HUES48 (cell line): Measurements from ENCODE around the gene VAMP1.

Experiments
- H3K27ac ChIP-seq: one replicate; pipeline ENCODE4 v1.7.0; 2013; ENCODE audit warnings: low read depth, low read length, inconsistent platforms
- H3K27me3 ChIP-seq: 2 replicates; pipeline ENCODE4 v1.6.1; 2013; ENCODE audit warnings: mild to moderate bottlenecking, low read length; ENCODE audit not compliant: control insufficient read depth, insufficient read depth
- H3K36me3 ChIP-seq: 2 replicates; pipeline ENCODE4 v1.6.1; 2013; ENCODE audit warnings: low read length; ENCODE audit not compliant: control insufficient read depth, insufficient read depth
- H3K4me1 ChIP-seq: 2 replicates; pipeline ENCODE4 v1.6.1; 2013; ENCODE audit warnings: mild to moderate bottlenecking, low read length; ENCODE audit not compliant: control insufficient read depth, insufficient read depth
- H3K4me3 ChIP-seq: 2 replicates; pipeline ENCODE4 v1.5.1; 2013; ENCODE audit warnings: mild to moderate bottlenecking, low read depth, low read length
- H3K9ac ChIP-seq: 2 replicates; pipeline ENCODE4 v1.6.1; 2013; ENCODE audit warnings: mild to moderate bottlenecking, low read depth, low read length, moderate library complexity
- H3K9me3 ChIP-seq: 2 replicates; pipeline ENCODE4 v1.6.1; 2013; ENCODE audit warnings: low read length; ENCODE audit not compliant: control insufficient read depth, insufficient read depth

The VAMP1 gene

DNA sequence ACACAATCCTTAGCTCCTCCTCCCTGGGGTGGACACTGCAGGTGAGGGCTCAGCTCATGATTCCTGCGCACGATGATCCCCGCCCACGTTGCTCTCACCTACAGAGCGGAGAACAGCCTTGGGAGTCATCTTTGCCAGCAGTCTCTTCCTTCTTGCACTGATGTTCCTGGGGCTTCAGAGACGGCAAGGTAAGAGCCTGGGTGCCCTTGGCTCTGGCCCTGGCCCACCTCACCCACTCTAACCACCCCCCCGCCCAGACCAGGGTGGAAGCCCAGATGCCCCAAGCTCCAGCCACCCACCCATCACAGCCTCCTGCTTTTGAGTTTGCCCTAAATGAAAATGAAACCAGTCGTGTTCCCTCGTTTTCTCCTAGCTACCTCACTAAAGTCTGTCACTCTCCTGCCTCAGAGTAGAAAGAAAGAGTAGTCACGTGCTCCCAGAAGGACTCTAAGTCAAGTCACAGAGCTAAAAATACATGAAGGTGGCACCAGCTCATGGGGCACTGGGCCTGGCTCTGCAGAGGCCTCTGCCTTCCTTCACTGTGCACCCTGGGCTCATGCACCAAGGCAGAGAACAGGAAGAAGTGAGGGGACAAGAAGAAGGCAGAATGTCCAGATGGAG, 9.6 kb downstream of the VAMP1 start:
- H3K9me3 ChIP-seq = no peaks in the 10 kb centered on the region
- no peak overlapping the region for H3K4me3 ChIP-seq
- H3K27me3 ChIP-seq = no peaks in the 10 kb centered on the region
- peaks cover 55% of the 10 kb centered on the region for H3K36me3 ChIP-seq
- no peaks in the 10 kb centered on the region for H3K4me1 ChIP-seq
- no peak overlapping the region for H3K9ac ChIP-seq
- H3K27ac ChIP-seq = no peak overlapping the region

DNA sequence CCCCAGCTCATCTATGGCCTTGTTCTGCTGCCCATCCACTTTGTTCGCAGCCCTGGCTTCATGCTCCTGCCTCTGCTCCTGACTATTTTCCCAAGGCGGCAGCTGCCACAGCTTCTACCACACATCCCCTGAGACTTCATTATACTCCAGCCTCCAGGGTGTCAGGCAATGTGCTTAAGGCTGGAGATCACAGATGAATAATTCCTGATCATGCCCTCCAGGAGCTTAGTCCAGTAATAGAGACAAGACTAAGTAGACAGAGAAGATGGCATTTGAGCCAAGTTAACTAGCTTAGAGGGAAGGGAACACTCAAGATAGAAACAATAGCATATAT, 11.5 kb downstream of the VAMP1 start:
- Histone ChIP-seq H3K9me3 (no peaks in the 10 kb centered on the region), H3K9ac (no peak overlapping the region), H3K4me3 (no peak overlapping the region), H3K27me3 (no peaks in the 10 kb centered on the region), H3K27ac (no peak overlapping the region), H3K4me1 (no peaks in the 10 kb centered on the region), H3K36me3 (peaks cover 41% of the 10 kb centered on the region)

DNA sequence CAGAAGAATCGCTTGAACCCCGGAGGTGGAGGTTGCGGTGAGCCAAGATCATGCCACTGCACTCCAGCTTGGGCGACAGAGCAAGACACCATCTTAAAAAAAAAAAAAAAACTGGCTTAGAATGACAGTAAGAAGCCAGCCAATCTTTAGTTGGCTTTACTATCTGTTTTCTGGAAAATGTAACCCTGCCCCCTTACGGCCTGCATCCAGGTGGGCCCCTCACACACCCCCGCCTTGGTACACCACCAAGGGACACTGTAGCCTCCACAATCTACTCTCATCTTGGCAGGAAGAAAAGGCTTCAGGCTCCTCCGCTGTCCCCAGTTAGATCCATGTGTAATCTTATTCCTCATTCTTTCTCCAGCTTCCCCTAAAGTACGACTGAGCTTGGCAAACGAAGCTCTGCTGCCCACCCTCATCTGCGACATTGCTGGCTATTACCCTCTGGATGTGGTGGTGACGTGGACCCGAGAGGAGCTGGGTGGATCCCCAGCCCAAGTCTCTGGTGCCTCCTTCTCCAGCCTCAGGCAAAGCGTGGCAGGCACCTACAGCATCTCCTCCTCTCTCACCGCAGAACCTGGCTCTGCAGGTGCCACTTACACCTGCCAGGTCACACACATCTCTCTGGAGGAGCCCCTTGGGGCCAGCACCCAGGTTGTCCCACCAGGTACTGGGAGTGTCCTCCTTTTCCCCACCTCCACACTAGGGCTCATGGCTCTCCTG, 12.0 kb downstream of the VAMP1 start:
- Histone ChIP-seq H3K9me3 (no peaks in the 10 kb centered on the region), H3K36me3 (peaks cover 36% of the 10 kb centered on the region), H3K27ac (no peak overlapping the region), H3K4me1 (peaks cover 1% of the 10 kb centered on the region; the same call in 1 of the 2 replicates), H3K27me3 (no peaks in the 10 kb centered on the region), H3K4me3 (no peak overlapping the region), H3K9ac (no peak overlapping the region)

DNA sequence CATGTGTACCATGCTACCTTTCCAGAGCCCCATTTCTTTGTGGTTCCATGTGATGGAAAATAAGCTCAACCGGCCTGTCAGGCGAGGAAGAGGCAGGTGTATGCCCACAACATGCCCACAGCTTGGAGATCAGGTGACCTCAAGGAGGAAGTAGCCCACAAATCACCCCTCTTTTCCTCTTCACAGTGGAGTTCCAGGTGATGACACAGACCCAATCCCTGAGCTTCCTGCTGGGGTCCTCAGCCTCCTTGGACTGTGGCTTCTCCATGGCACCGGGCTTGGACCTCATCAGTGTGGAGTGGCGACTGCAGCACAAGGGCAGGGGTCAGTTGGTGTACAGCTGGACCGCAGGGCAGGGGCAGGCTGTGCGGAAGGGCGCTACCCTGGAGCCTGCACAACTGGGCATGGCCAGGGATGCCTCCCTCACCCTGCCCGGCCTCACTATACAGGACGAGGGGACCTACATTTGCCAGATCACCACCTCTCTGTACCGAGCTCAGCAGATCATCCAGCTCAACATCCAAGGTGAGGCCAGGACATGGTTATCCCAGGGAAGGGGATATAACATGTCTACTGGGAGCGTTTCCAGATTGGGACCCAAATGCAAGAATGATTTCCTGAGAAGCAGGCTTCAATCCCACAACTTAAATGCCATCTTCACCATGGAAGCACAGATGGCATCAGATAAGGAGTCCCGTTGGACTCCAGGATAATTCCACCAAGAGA, 13.1 kb downstream of the VAMP1 start:
- Histone ChIP-seq H3K4me3 (no peak overlapping the region), H3K4me1 (peaks cover 12% of the 10 kb centered on the region), H3K9me3 (no peaks in the 10 kb centered on the region), H3K27ac (no peak overlapping the region), H3K27me3 (no peaks in the 10 kb centered on the region), H3K9ac (no peak overlapping the region), H3K36me3 (peaks cover 26% of the 10 kb centered on the region)

DNA sequence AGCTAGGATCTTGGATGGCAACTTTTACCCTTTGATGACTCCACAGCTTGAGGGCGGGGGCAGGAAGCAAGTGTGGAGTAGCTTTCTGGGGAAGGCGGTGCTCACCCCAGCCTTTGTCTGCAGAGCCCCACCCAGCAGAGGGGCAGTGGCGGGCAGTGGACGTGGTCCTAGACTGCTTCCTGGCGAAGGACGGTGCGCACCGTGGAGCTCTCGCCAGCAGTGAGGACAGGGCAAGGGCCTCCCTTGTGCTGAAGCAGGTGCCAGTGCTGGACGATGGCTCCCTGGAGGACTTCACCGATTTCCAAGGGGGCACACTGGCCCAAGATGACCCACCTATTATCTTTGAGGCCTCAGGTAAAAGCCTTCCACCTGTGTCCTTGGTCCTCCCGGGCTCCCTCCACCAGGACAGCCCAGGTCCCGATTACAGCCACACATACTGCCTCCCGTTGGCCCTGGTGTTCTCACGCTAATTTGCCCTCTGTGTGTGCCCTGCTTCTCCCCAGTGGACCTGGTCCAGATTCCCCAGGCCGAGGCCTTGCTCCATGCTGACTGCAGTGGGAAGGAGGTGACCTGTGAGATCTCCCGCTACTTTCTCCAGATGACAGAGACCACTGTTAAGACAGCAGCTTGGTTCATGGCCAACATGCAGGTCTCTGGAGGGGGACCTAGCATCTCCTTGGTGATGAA, 17.4 kb downstream of the VAMP1 start:
- H3K36me3 ChIP-seq = no peaks in the 10 kb centered on the region
- H3K9ac ChIP-seq = no peak overlapping the region
- H3K27ac ChIP-seq = no peak overlapping the region

DNA sequence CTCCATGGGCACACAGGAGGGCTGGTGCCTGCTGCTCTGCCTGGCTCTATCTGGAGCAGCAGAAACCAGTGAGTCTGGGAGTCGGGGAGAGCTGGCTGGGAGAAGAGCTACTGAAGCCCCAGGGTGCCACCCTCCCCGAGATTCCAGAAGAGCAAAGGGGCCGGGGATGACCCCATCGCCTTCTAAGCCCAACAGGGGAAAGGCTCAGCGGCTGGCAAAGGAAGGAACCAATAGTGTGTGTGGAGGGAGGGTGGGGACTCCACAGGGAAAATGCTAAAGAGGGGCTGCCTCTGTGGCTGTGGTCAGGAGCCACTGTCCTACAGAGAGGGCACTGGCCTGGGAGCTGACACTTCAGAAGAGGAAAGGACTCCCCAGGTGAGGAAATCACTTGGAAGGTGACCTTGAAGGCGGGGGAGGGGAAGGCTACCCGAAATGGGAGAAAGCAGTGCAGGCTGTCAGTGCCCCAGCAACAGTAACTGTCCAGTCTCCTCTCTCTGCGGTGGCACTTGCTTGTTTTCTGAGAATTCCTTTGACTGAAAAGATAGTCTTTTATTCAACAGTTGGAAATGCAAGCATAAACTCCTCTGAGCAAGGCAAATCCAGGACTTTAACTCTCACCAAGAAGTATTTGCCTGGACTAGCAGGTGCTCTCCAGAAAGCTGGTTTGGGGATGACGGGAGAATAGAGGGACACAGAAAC, 18.1 kb downstream of the VAMP1 start:
- peaks cover 37% of the 10 kb centered on the region for H3K4me1 ChIP-seq
- peak overlapping the region; percentile 41; the same call in 1 of the 2 replicates for H3K4me3 ChIP-seq
- no peaks in the 10 kb centered on the region for H3K9me3 ChIP-seq
- H3K27me3 ChIP-seq = no peaks in the 10 kb centered on the region
- H3K27ac ChIP-seq = peak overlapping the region; percentile 92
- H3K9ac ChIP-seq = peak overlapping the region; percentile 49
- H3K36me3 ChIP-seq = no peaks in the 10 kb centered on the region

More for the DNA sequence above, 17.4 kb downstream of the VAMP1 start:
- Histone ChIP-seq H3K9me3 (no peaks in the 10 kb centered on the region), H3K4me1 (peaks cover 37% of the 10 kb centered on the region), H3K27me3 (no peaks in the 10 kb centered on the region), H3K4me3 (no peak overlapping the region)

DNA sequence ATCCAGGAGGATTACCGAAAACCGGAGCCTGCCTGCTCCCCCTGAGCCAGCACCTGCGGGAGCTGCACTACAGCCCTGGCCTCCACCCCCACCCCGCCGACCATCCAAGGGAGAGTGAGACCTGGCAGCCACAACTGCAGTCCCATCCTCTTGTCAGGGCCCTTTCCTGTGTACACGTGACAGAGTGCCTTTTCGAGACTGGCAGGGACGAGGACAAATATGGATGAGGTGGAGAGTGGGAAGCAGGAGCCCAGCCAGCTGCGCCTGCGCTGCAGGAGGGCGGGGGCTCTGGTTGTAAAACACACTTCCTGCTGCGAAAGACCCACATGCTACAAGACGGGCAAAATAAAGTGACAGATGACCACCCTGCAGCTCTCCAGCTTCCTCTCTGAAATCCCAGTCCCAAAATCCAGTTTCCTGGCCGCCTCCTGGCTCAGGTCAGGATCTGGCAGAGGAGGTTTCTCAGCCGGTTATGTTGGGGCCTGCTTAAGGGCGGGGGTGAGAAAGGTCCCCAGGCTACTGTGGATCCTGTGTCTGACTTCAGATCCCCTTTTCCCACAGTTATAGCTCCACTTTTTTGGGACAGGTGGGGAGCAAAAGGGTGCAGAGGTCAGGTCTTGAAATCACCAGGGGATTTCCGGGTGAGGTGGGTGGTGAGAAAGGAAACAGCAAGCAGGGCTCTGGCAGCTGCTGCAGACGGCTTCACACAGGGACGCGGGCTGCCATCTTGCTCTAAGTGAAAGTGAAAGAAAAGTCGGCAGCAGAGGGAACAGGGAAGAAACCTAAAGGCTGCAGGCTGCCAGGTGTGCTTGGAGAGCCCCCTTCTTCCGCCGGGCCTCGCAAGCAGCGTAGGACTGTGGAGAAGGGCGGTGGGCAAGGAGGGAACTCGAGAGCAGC, 18.9 kb downstream of the VAMP1 start, which contains the start of gene TAPBPL:
TAPBPL (plus strand) TSS at position 695 of the 897 bp plus-strand sequence. CDS start 207 bp downstream, outside the sequence.
- peak within 1 kb of the TSS; percentile 41 for H3K4me3 ChIP-seq
- peak within 1 kb of the TSS; percentile 92 for H3K27ac ChIP-seq

DNA sequence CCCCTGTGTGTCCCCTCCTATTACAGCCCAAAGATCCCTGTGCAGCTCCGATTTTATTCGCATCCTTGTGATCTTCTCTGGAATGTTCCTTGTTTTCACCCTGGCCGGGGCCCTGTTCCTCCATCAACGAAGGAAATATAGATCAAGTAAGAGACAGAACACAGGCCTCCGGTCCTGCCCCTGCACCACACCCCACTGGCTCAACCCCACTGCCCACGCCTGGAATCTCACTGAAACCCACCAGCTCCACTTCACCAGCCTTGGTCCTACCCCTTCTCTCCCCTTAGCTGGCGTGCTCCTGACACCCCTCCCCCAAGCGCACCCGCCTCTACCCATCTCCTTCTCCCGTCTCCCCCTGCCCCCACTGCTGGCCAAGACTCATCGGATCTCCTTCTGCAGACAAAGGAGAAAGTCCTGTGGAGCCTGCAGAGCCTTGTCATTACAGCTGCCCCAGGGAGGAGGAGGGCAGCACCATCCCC, 19.6 kb downstream of the VAMP1 start:
- Histone ChIP-seq H3K4me1 (peaks cover 37% of the 10 kb centered on the region), H3K9ac (peak overlapping the region; percentile 49), H3K27ac (peak overlapping the region; percentile 92), H3K4me3 (peak overlapping the region; percentile 41), H3K36me3 (no peaks in the 10 kb centered on the region), H3K9me3 (no peaks in the 10 kb centered on the region), H3K27me3 (no peaks in the 10 kb centered on the region)

More for the DNA sequence above, 18.9 kb downstream of the VAMP1 start, which contains the start of gene TAPBPL:
- Histone ChIP-seq H3K9me3 (no peaks in the 10 kb centered on the region), H3K9ac (peak within 1 kb of the TSS; percentile 49), H3K27me3 (no peaks in the 10 kb centered on the region), H3K4me1 (peaks cover 37% of the 10 kb centered on the region), H3K36me3 (no peaks in the 10 kb centered on the region)

DNA sequence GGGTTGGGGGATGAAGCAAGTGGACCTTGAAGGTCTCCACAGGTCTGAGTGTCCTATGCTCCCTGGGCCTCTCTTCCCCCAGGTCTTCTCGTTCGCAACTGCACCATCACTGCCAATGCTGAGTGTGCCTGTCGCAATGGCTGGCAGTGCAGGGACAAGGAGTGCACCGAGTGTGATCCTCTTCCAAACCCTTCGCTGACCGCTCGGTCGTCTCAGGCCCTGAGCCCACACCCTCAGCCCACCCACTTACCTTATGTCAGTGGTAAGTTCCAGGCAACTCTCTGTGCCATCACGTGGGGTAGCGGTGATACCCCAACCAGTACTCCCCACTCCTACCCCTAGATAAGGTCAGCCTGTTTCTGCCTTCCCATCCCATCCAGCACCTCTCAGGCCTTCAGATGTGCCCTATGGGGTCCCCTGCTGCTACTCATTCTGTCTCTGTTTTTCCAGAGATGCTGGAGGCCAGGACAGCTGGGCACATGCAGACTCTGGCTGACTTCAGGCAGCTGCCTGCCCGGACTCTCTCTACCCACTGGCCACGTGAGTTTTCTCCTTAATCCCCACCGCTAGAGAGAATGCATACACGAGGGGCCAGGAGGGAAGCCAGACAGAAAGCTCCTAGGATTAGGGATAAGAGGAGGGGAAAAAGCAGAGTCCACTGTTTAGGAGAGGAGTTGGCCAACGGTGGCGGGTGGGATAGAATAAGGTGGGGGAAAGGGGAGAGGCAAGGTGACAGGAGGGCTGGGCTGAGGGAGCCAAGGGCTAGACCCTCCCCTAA, 20.2 kb downstream of the VAMP1 start:
- no peaks in the 10 kb centered on the region for H3K9me3 ChIP-seq
- H3K9ac ChIP-seq = no peak overlapping the region
- peaks cover 37% of the 10 kb centered on the region for H3K4me1 ChIP-seq
- no peaks in the 10 kb centered on the region for H3K36me3 ChIP-seq
- H3K27me3 ChIP-seq = no peaks in the 10 kb centered on the region
- peak overlapping the region; percentile 92 for H3K27ac ChIP-seq
- H3K4me3 ChIP-seq = 0 out of 2 replicates have a peak overlapping the region, but pooled peaks have one; percentile 41
